HG03066 (cell line): ENCODE measurements around the gene MRTFA.
"Not testable (repeated sequence)": the region's sequence is repeated elsewhere in the genome, so short reads cannot be mapped to it uniquely, and the experiment has no call there.

Experiments used
- ATAC-seq: cut with Tn5 transposase; IDR thresholded peaks from one replicate; pipeline ENCODE4 v1.9.1; 2021; ENCODE audit warnings: low read depth; ENCODE audit not compliant: unreplicated experiment

Gene MRTFA

DNA sequence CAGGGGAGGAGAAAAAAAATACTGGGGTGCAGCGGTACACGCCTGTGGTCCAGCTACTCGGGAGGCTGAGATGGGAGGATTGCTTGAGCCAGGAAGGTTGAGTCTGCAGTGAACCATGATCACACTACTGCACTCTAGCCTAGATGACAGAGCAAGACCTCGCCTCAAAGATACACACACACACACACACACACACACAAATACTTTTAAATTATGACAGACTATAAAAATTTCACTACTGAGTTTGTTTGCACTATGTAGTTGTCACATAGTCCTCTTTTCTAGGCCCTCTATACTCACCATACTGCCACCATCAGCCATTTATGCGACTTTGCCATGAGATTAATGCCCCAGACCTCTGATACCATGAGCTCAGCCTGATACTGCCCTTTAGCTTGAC lies 109.6 kb downstream of the MRTFA start:
- ATAC-seq: no peak

DNA sequence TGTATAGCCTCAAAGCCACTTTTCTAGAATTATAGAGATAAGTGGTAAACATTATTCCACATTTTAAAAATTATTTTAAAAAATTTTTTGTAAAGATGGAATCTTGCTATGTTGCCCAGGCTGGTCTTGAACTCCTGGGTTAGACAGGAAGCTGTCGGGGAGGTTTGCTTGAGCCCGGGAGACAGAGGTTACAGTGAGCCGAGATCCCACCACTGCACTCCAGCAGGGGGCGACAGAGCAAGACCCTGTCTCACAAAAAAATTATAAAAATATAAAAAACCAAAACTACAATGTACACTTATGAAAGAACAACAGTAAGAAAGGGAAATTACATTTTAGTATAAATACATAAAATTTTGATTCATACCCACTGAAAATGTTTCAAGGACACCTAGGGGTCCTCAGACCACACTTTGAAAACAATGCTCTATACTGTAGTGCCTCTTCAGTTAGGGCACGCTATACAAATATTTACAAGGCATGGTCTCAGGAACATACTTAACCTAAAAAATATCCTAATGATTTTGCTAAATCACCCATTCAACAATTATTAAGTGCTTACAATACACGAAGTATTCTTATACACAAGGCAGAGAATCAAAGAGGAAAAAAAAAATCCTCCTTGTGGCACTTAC lies 111.2 kb downstream of the MRTFA start:
- no peak for ATAC-seq

- ATAC-seq: no peak
These were observed 111.9 kb downstream of the MRTFA start for GRCh38 chr22:40524392-40525249.

DNA sequence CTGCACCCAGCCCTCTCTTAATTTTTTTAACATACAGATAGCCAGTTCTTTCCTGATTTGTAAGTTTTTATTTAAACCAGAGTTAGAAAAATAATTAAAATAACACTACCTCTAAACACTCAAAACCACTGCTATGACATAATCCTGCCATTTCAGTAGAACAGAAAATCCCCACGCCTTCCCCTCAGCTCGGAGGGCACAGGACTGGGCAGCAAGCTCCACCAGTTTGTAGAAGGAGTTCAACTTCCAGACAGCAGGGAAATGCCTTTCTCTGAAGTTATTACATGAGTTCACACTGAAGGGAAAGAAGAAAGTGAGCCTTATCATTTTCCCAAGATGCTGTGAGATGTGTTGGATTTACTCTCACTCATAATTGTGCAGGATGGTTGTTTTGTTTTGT lies 114.4 kb downstream of the MRTFA start:
- no peak for ATAC-seq

- ATAC-seq: no peak
These were observed 115.5 kb downstream of the MRTFA start for GRCh38 chr22:40521046-40521445.

GRCh38 chr22:40520562-40520961 lies 116.0 kb downstream of the MRTFA start:
- no peak for ATAC-seq

GRCh38 chr22:40519948-40520331 lies 116.6 kb downstream of the MRTFA start:
- ATAC-seq: no peak

GRCh38 chr22:40519284-40519947 lies 117.1 kb downstream of the MRTFA start:
- ATAC-seq: no peak

- no peak for ATAC-seq
These were observed 117.7 kb downstream of the MRTFA start for GRCh38 chr22:40518840-40519239.

DNA sequence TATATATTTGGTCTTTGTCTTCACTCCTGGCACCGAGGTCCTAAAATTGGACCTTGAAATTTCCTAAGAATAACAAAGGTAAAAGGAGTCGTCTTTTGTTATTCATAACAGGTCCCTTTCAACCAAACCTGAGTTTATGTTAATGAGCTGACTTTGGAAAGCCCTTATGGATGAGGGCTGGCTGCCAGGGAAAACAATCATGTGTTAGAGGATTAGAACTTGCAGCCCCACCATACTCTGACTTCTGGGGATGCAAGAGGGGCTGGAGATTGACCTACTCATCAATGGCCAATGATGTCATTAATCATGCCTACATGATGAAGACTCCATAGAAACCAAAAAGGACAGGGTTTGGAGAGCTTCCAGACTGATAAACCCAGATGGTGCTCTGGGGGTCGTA lies 118.9 kb downstream of the MRTFA start:
- ATAC-seq: no peak

DNA sequence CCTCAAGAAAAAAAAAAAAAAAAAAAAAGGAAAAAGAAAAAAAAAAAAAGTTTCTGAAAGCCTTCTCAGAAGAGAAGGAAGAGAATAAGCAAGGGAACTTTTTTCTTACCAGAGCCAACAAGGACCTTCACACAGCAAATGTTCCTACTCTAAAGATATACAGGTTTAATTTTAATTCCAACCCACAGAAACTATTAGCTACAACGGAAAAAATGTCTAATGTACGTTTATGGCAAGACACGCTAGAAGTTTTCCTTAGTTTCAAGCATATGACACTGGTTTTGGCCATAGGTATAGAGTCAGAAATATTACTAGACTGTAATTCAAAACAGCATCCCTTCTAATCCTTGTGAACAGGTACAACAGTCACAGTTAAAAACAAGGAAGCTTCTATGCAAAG lies 120.1 kb downstream of the MRTFA start:
- ATAC-seq: no peak

DNA sequence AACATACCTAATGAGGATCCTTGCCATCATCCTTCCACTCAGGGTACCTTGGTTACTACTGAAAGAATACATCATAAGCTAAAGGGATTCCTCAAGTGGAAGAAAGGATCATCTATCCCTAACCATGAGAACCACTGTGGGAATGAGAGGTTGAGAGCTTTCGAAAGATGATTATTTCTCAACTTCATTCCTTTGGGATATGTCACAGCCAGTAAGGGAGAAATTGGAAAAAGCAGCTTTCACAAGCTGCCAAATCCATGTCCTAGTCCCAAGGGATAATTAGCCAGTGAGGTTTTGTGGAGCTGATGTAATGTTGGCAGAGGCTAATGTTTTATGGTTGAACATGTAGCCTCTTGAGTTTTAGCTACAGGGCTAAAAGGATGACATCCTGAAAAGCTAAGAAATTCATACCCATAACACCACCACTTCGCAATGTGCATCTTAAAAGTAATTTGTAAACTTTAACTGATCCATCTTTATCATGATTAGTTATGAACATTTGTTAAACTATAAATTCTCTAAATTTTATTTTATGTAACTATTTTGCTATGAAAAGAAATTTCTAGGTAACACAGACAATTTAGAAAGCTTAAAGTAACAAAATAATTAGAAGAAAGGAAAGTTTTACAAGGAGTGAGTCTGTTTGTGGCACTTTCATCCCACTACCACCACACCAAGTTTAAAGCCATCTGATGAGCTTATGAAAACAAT lies 123.9 kb downstream of the MRTFA start:
- no peak for ATAC-seq

GRCh38 chr22:40511604-40512003 lies 124.9 kb downstream of the MRTFA start:
- no peak for ATAC-seq

- no peak for ATAC-seq
These were observed 125.7 kb downstream of the MRTFA start for GRCh38 chr22:40510631-40511364.

GRCh38 chr22:40509401-40510134 lies 127.0 kb downstream of the MRTFA start:
- no peak for ATAC-seq

GRCh38 chr22:40508046-40508445 lies 128.5 kb downstream of the MRTFA start:
- ATAC-seq: not testable (repeated sequence)

DNA sequence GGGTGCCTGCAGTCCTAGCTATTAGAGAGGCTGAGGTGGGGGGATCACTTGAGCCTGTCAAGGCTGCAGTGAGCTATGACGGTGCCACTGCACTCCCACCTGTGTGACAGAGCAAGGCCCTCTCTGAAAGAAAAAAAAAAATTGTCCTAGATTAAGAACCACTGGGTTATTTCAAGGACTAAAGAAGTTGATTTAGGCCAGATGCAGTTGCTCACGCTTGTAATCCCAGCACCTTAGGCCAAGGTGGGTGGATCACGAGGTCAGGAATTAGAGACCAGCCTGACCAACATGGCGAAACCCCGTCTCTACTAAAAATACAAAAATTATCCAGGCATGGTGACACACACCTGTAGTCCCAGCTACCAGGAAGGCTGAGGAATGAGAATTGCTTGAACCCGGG lies 129.0 kb downstream of the MRTFA start:
- no peak for ATAC-seq

- no peak for ATAC-seq
These were observed 129.8 kb downstream of the MRTFA start for GRCh38 chr22:40506762-40507161.
